ENCODE data around the gene CDCA8. TPM values are rescaled to one million over a fixed set of nuclear protein-coding genes. Genes with fewer than 3 reads are reported as not detected.

CDCA8 gene
- total and polyA plus RNA-seq, 2 of the 13 experiments (the other 11 are each of a cell fraction or from before 2014, with no cell fraction given), result 24.1 to 38.6 TPM

- ChIA-PET CTCF (ENCODE audit: low intra/inter-chr PET ratio, low total read pairs) (no interaction called here), POLR2A (interaction anchor here (0.5 kb wide), 1 partner anchor 359 kb away, joined by 3 read pairs; no protein-coding TSS in a partner anchor)
- Histone ChIP-seq H2AFZ (ENCODE audit: low read length) (no peak overlapping the region), H3K27ac (ENCODE audit: extremely low read length, insufficient read depth, low read length) (no peak overlapping the region), H3K27me3 (ENCODE audit: control insufficient read depth in 1 of 2, insufficient read depth in 2 of 2, low read length in 2 of 2) (peaks cover 5 to 15% of the 10 kb centered on the region in 2 experiments; a peak in 4 of 5 replicates), H4K20me1 (ENCODE audit: insufficient read depth, low read length) (no peaks in the 10 kb centered on the region), H3K9me3 (ENCODE audit: low read length) (no peaks in the 10 kb centered on the region), H3K9ac (ENCODE audit: insufficient read depth, low read depth, low read length) (no peak overlapping the region), H3K36me3 (replicated peaks in 1 of 2; ENCODE audit: control insufficient read depth in 1 of 2, insufficient read depth in 2 of 2, low read length in 2 of 2) (no peaks in the 10 kb centered on the region), H3K4me3 (replicated peaks in 1 of 3; ENCODE audit: insufficient read depth in 1 of 3, low read depth in 2 of 3, low read length in 3 of 3) (peak overlapping the region in 1 of 3 experiments; percentile 40; a peak in 1 of 6 replicates), H3K4me1 (ENCODE audit: insufficient read depth, low read length) (peaks cover 63% of the 10 kb centered on the region), H3K79me2 (ENCODE audit: insufficient read depth, low read length) (no peaks in the 10 kb centered on the region), H3K4me2 (ENCODE audit: low read depth, low read length) (peak overlapping the region; percentile 52)
- FAIRE-seq (no peak), ATAC-seq (peak; percentile 58), DNase-seq (ENCODE audit: low spot score) (no peak)
- intact Hi-C loops (cut with micrococcal nuclease; ENCODE audit: unreplicated experiment), result no loop called here
- BruUV-seq (replicated peaks), result no TSS peak
- in situ Hi-C loops (cut with HindIII; ENCODE audit: extremely low pct_ligation_motif_present, low pct_unique_long_range_greater_than_20kb), result no loop called here
- 61% methylated on average over 8 of the region's 26 CpGs for WGBS (ENCODE audit: low lambda C conversion rate)
- peak; percentile 34; the same call in 1 of the 2 replicates for TF ChIP-seq NR2F6 (IDR thresholded peaks at IDR 0.05)
- peak; percentile 47; the same call in 1 of the 2 replicates for TF ChIP-seq NR2F6 (CRISPR knock-in tag; IDR thresholded peaks at IDR 0.05)
- no peak for TF ChIP-seq ZNF3 (CRISPR knock-in tag; IDR thresholded peaks at IDR 0.05)
- TF ChIP-seq, protein P1, sequence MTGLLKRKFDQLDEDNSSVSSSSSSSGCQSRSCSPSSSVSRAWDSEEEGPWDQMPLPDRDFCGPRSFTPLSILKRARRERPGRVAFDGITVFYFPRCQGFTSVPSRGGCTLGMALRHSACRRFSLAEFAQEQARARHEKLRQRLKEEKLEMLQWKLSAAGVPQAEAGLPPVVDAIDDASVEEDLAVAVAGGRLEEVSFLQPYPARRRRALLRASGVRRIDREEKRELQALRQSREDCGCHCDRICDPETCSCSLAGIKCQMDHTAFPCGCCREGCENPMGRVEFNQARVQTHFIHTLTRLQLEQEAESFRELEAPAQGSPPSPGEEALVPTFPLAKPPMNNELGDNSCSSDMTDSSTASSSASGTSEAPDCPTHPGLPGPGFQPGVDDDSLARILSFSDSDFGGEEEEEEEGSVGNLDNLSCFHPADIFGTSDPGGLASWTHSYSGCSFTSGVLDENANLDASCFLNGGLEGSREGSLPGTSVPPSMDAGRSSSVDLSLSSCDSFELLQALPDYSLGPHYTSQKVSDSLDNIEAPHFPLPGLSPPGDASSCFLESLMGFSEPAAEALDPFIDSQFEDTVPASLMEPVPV (CRISPR knock-in tag; IDR thresholded peaks at IDR 0.05), result 0 out of 2 replicates have a peak, but pooled peaks have one; percentile 42
- TF ChIP-seq TAF1 (CRISPR knock-in tag; IDR thresholded peaks at IDR 0.05), result no peak
- no peak for TF ChIP-seq STAT6 (CRISPR knock-in tag; IDR thresholded peaks at IDR 0.05; ENCODE audit: borderline replicate concordance)
- 0 out of 2 replicates have a peak, but pooled peaks have one; percentile 20 for TF ChIP-seq KDM5B (CRISPR knock-in tag; IDR thresholded peaks at IDR 0.05; ENCODE audit: borderline replicate concordance)
- TF ChIP-seq NR2F1 (CRISPR knock-in tag; IDR thresholded peaks at IDR 0.05), result peak in 1 of 2 experiments; percentile 17; a peak in 1 of 4 replicates
- TF ChIP-seq, protein P2, sequence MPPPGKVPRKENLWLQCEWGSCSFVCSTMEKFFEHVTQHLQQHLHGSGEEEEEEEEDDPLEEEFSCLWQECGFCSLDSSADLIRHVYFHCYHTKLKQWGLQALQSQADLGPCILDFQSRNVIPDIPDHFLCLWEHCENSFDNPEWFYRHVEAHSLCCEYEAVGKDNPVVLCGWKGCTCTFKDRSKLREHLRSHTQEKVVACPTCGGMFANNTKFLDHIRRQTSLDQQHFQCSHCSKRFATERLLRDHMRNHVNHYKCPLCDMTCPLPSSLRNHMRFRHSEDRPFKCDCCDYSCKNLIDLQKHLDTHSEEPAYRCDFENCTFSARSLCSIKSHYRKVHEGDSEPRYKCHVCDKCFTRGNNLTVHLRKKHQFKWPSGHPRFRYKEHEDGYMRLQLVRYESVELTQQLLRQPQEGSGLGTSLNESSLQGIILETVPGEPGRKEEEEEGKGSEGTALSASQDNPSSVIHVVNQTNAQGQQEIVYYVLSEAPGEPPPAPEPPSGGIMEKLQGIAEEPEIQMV (CRISPR knock-in tag; IDR thresholded peaks at IDR 0.05; ENCODE audit: low read depth), result 0 out of 2 replicates have a peak, but pooled peaks have one; percentile 61
- TF ChIP-seq, protein P3, sequence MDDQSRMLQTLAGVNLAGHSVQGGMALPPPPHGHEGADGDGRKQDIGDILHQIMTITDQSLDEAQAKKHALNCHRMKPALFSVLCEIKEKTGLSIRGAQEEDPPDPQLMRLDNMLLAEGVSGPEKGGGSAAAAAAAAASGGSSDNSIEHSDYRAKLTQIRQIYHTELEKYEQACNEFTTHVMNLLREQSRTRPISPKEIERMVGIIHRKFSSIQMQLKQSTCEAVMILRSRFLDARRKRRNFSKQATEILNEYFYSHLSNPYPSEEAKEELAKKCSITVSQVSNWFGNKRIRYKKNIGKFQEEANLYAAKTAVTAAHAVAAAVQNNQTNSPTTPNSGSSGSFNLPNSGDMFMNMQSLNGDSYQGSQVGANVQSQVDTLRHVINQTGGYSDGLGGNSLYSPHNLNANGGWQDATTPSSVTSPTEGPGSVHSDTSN (CRISPR knock-in tag; IDR thresholded peaks at IDR 0.05; ENCODE audit: borderline replicate concordance), result no peak
- TF ChIP-seq, protein P4, sequence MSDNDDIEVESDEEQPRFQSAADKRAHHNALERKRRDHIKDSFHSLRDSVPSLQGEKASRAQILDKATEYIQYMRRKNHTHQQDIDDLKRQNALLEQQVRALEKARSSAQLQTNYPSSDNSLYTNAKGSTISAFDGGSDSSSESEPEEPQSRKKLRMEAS (IDR thresholded peaks at IDR 0.05), result peak; percentile 29; the same call in 1 of the 2 replicates
- no peak for TF ChIP-seq BRF2 (CRISPR knock-in tag; IDR thresholded peaks at IDR 0.05)
- TF ChIP-seq MTA1 (CRISPR knock-in tag; IDR thresholded peaks at IDR 0.05; ENCODE audit: borderline replicate concordance), result peak; percentile 81; the same call in 1 of the 2 replicates
Observed at GRCh38 chr1:37718181-37718900, 26.0 kb downstream of the CDCA8 start.

Data from HepG2 (cell line).